ENCODE results near the gene AGBL4.

- TF ChIP-seq CTCF (IDR thresholded peaks at IDR 0.05) (no peak), POLR2A (IDR thresholded peaks at IDR 0.05) (no peak)
Measured at GRCh38 chr1:49028396-49028795, 995.4 kb downstream of the AGBL4 start.
